ENCODE measurements around the gene TP53RK. TPM values are rescaled to one million over a fixed set of nuclear protein-coding genes. Genes with fewer than 3 reads are reported as not detected.

TP53RK gene
- total and polyA plus RNA-seq, 2 of the 13 experiments (the other 11 are each of a cell fraction or from before 2014, with no cell fraction given), result 12.9 to 25.5 TPM

GRCh38 chr20:46649965-46650542 is 39.2 kb downstream of the TP53RK start (continued):
- TF ChIP-seq ZSCAN21 (CRISPR knock-in tag; IDR thresholded peaks at IDR 0.05; ENCODE audit: borderline replicate concordance), result 0 out of 2 replicates have a peak, but pooled peaks have one; percentile 15
- no peak for TF ChIP-seq FIP1L1 (IDR thresholded peaks at IDR 0.05; ENCODE audit: borderline replicate concordance, insufficient read depth, low read depth, low read length)
- TF ChIP-seq PRDM10 (CRISPR knock-in tag; IDR thresholded peaks at IDR 0.05; ENCODE audit: low read depth), result no peak
- TF ChIP-seq RORA (CRISPR knock-in tag; IDR thresholded peaks at IDR 0.05), result no peak
- no peak for TF ChIP-seq TOPORS (CRISPR knock-in tag; IDR thresholded peaks at IDR 0.05)
- no peak for TF ChIP-seq AHR (CRISPR knock-in tag; IDR thresholded peaks at IDR 0.05)
- no peak for TF ChIP-seq ZBTB46 (CRISPR knock-in tag; IDR thresholded peaks at IDR 0.05; ENCODE audit: borderline replicate concordance)
- TF ChIP-seq ZNF510 (CRISPR knock-in tag; IDR thresholded peaks at IDR 0.05; ENCODE audit: low read depth), result no peak
- no peak for TF ChIP-seq ZNF772 (CRISPR knock-in tag; IDR thresholded peaks at IDR 0.05)
- peak; percentile 38 for TF ChIP-seq PAXIP1 (CRISPR knock-in tag; conservative IDR thresholded peaks at IDR 0.05)
- TF ChIP-seq ZBTB3 (CRISPR knock-in tag; IDR thresholded peaks at IDR 0.05; ENCODE audit: borderline replicate concordance, low read depth), result 0 out of 2 replicates have a peak, but pooled peaks have one; percentile 15
- TF ChIP-seq FOXA1 (IDR thresholded peaks at IDR 0.05), result no peak
- TF ChIP-seq FOXA1 (CRISPR knock-in tag; IDR thresholded peaks at IDR 0.05), result no peak
- no peak for TF ChIP-seq ZNF777 (CRISPR knock-in tag; IDR thresholded peaks at IDR 0.05)
- 0 out of 2 replicates have a peak, but pooled peaks have one; percentile 20 for TF ChIP-seq RELA (CRISPR knock-in tag; IDR thresholded peaks at IDR 0.05)
- no peak for TF ChIP-seq RCOR2 (CRISPR knock-in tag; IDR thresholded peaks at IDR 0.05)
- TF ChIP-seq ZNF367 (CRISPR knock-in tag; IDR thresholded peaks at IDR 0.05; ENCODE audit: borderline replicate concordance), result no peak
- TF ChIP-seq ZNF441 (CRISPR knock-in tag; IDR thresholded peaks at IDR 0.05; ENCODE audit: borderline replicate concordance), result 0 out of 2 replicates have a peak, but pooled peaks have one; percentile 25
- no peak for TF ChIP-seq KAT8 (CRISPR knock-in tag; IDR thresholded peaks at IDR 0.05)
- TF ChIP-seq NFYC (CRISPR knock-in tag; IDR thresholded peaks at IDR 0.05), result no peak; the same call in 1 of the 2 replicates
- no peak for TF ChIP-seq ZNF101 (CRISPR knock-in tag; IDR thresholded peaks at IDR 0.05; ENCODE audit: borderline replicate concordance, low read depth)

All from HepG2 (cell line).